ENCODE measurements around the gene ACAP2.

DNA sequence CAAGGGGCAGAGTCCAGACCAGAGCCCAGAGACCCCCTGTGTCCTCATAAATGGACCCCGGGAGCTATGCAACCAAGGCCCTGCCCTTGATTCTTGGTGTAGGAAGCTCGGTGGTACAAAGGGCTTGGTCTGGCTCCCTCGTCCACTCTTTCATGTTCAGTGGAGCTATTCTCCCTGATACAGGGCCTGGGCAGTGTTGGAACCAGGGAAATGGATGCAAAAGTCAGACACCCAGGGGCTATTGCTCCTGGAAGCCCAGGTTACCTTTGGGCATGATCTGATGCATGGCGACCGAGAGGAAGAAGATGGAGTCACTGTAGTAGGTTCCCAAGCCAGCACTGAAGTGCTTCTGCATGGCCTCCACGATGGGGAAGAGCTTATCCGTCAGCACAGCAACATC, 216.4 kb downstream of the ACAP2 start:
- no peak for TF ChIP-seq CTCF (IDR thresholded peaks at IDR 0.05; ENCODE audit: insufficient read depth, low read depth, low read length)
- TF ChIP-seq EZH2 (IDR thresholded peaks at IDR 0.05; ENCODE audit: insufficient read depth, low read length), result no peak
